Natural killer cell (primary cell): ENCODE measurements around the gene PDLIM4. TPM values are rescaled to one million over a fixed set of nuclear protein-coding genes. Genes with fewer than 3 reads are reported as not detected.

Source experiments
- total RNA-seq, 4 donors: library from RNA; stranded (reverse); fragments of 120-200 nt in 1 of 4; gene quantifications; one replicate each; pipeline versions ENCODE4 v1.2.3 to v1.2.4, GENCODE V29; 2013 to 2022

The PDLIM4 gene
- total RNA-seq, 3 donors from 2014 or later (not counting 1 experiment from before 2014, with no cell fraction given): not detected

Other genes starting within 250 kb of the PDLIM4 start
- gene ACSL6, start 246.0 kb upstream of the PDLIM4 start, total RNA-seq: 1 to 10 TPM; 2.1 to 2.2 (median 2.2) TPM
- not detected for gene IL3, start 197.0 kb upstream of the PDLIM4 start, total RNA-seq
- 1 to 10 TPM in 1 of 3 donors, under 1 TPM in 2; 0.65 to 1.2 (median 0.82) TPM for gene CSF2, start 183.9 kb upstream of the PDLIM4 start, total RNA-seq
- gene P4HA2, start 29.8 kb upstream of the PDLIM4 start, total RNA-seq: under 1 TPM in 1 of 3 donors, not detected in 2; 0.20 TPM
- gene SLC22A4, start 36.7 kb downstream of the PDLIM4 start, total RNA-seq: 1 to 10 TPM in 1 of 3 donors, under 1 TPM in 2; 0.14 to 2.3 (median 0.27) TPM
- gene SLC22A5, start 112.0 kb downstream of the PDLIM4 start, total RNA-seq: 1 to 10 TPM; 1.6 to 5.0 (median 3.9) TPM
- 1,000 to 10,000 TPM; 1,190 to 1,513 (median 1,282) TPM for gene IRF1, start 233.1 kb downstream of the PDLIM4 start, total RNA-seq